HCT116 (cell line): ENCODE results near the gene THSD7B.

ENCODE experiments used
- MAX ChIP-seq: IDR thresholded peaks from 2 replicates; pipeline ENCODE4 v1.6.1; 2012
- SRF ChIP-seq: IDR thresholded peaks from 2 replicates; pipeline ENCODE4 v1.6.1; 2012; ENCODE audit warnings: low read depth
- ZFX ChIP-seq: fragments of 450-650 bp; IDR thresholded peaks from 2 replicates; pipeline ENCODE4 v1.6.1; 2017
- TF ChIP-seq, protein P1 (sequence below), 3 experiments: fragments of 200-600 bp in 1 of 3; sonication (generic) in 1 of 3; IDR thresholded peaks in 2 of 3; conservative IDR thresholded peaks in 1 of 3; 2 replicates each; pipeline ENCODE4 v1.5.1; 2012 to 2017; ENCODE audit warnings: low read depth in 2 of 3, low read length in 2 of 3, antibody characterized with exemption in 1 of 3, borderline replicate concordance in 1 of 3, control low read depth in 1 of 3, mild to moderate bottlenecking in 1 of 3, mixed read lengths in 1 of 3, mixed run types in 1 of 3, moderate library complexity in 1 of 3; ENCODE audit not compliant: insufficient read depth in 1 of 3

- TF ChIP-seq SRF (no peak), MAX (no peak), ZFX (no peak)
- TF ChIP-seq, protein P1, sequence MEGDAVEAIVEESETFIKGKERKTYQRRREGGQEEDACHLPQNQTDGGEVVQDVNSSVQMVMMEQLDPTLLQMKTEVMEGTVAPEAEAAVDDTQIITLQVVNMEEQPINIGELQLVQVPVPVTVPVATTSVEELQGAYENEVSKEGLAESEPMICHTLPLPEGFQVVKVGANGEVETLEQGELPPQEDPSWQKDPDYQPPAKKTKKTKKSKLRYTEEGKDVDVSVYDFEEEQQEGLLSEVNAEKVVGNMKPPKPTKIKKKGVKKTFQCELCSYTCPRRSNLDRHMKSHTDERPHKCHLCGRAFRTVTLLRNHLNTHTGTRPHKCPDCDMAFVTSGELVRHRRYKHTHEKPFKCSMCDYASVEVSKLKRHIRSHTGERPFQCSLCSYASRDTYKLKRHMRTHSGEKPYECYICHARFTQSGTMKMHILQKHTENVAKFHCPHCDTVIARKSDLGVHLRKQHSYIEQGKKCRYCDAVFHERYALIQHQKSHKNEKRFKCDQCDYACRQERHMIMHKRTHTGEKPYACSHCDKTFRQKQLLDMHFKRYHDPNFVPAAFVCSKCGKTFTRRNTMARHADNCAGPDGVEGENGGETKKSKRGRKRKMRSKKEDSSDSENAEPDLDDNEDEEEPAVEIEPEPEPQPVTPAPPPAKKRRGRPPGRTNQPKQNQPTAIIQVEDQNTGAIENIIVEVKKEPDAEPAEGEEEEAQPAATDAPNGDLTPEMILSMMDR (IDR thresholded peaks at IDR 0.05 in 2 of 3, conservative IDR thresholded peaks at IDR 0.05 in 1 of 3; ENCODE audit: borderline replicate concordance in 1 of 3, insufficient read depth in 1 of 3, low read depth in 2 of 3, low read length in 2 of 3) = no peak
Observed at GRCh38 chr2:137048455-137048854, 283.1 kb downstream of the THSD7B start.
